NCI-H1436 (cell line): ENCODE measurements around the gene CAND1.
A peak's percentile ranks its signal among the peaks of the same experiment; 100 is the strongest.

Experiments
- DNase-seq: peaks from one replicate; lab custom pipeline; 2025; lab: John Stamatoyannopoulos, UW

Gene CAND1

GRCh38 chr12:67268896-67269632, at the start of gene CAND1:
CAND1 (plus strand) TSS chr12:67269358; CDS start chr12:67269718, 360 bp downstream.
- peak; percentile 99 for DNase-seq

DNA sequence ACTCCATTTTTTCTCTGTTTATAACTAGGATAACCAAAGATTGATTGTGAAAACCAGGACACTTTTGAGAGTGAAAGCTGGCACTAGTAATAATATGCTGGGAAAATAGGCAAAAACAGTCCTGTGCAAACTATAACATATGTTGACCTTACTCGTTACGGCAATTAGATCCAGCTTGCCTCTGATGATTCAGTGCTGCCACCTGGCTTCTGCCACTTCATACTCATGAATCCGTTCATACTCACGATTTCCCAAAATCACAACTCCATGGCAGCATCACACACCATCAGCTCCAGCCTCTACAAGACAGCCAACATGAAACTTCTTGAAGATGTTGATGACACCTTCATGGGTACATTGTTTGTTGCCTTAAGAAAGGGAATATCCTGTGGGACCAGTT, 49.1 kb upstream of the CAND1 start:
- DNase-seq, result peak; percentile 23

DNA sequence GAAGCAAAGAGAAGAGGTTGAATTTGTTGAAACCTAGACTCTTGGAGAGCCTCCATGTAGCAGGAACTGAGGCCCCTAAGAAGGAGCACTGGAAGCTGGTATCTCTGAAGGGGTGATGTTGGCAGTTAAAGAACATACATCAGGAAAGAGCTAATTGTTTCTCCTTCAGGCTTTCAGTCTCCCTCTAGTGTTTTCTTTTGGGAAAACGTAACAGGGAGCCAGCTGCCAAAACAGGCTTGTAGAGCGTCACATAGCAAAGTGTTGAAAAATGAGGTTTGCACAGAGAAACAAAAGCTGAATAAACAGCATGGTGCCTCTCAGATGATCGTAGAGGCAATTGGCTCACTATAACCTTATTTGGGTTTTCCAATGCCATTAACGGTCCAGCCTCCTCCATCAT, 46.9 kb upstream of the CAND1 start:
- peak; percentile 20 for DNase-seq

DNA sequence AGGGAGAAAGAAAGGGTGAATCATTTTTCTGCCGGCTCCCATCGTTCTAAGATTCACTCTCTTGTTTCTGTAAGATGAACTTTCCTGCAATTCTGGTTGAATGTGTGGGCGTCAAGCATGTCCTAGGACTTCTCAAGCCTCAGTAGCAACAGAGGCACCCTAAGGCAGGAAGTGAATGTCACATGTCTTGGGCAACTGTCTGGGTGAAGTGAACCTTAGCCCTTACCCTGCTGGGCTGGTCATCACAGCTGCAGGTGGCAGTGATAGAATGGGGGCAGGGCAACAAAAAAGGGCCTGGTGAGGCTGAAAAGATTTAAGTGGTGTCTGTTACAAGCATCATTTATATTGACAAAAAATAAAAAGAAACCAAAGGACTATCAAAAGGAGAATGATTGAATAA, 45.9 kb upstream of the CAND1 start:
- no peak for DNase-seq

GRCh38 chr12:67237231-67237630, 31.9 kb upstream of the CAND1 start:
- no peak for DNase-seq

GRCh38 chr12:67239061-67239460, 30.1 kb upstream of the CAND1 start:
- DNase-seq, result no peak

DNA sequence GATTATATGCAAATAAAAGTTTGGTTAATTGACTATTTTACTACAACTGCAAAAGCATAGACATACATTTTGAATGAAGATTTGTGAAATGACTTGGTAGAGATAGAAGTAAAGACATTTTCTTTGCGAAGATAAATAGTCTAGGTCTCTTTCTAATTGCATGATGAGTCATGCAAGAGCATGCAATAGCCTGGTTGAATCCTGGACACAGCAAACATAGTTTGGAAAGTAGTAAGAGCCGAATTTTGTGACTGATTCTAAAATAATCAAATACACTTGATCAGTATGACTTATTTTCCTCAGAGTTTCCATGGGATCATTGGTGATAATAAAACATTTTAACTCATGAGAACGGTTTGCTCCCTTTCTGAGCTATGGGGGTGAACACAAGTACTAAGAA, 27.7 kb upstream of the CAND1 start:
- DNase-seq, result no peak

DNA sequence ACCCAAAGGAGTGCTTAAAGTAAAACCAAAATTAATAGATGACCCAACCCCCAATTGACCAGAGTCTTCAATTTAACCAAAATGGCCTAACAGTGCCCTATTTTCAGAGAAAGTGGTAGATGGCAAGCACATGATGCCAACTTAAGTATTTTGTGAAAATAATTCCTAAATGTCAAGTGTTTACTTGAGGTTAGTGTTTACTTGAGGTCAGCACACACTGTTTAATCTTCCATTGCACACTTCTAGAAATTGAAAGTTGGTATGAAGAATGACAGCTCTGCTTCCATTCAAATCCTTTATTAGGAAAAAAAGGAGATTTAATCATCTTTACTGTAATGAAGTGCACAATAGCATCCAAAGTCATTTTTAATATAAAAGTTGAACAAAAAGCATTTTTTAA, 25.9 kb upstream of the CAND1 start:
- DNase-seq, result no peak

DNA sequence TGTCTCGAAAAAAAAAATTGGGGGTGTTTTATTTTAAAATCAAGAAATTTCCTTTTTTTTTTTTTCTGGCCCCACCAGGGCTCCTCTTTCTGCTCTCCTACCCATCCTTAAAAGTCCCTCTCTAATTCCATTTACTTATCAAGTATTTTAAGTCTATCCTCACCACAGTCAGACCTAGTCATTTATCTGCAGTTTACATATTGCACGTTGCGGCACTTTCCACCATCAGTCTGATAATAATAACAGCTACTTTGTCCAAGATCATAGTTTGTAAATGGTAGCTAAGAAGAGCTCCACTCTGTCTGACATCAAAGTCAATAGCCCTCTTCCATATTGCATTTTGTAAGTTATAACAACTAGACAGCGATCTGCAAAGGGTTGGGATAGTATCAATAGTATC, 23.6 kb upstream of the CAND1 start:
- no peak for DNase-seq

- no peak for DNase-seq
Observed at GRCh38 chr12:67251012-67251411, 18.1 kb upstream of the CAND1 start.

GRCh38 chr12:67254372-67255026, 14.7 kb upstream of the CAND1 start:
- no peak for DNase-seq

DNA sequence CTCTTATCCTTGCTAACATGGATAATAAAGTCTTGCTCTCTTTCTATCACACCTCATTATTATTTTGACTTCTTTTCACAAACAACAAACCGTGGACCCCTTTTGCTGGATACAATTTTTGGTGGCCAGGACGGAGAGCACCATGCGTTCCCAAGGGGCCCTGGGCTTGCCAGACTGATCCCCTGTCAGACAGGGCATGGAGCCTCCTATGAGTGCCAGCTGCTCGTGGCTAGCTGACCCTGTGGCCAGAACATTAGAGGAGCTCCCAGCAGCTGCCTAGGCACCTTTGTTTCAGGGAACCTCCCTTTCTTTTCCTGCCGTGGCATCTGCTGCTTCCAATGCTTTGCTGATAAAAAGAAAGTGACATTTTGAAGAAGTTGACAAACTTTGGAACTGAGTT, 12.5 kb upstream of the CAND1 start:
- no peak for DNase-seq

- no peak for DNase-seq
Observed at GRCh38 chr12:67263471-67263870, 5.7 kb upstream of the CAND1 start.

- DNase-seq, result peak; percentile 95
Observed at GRCh38 chr12:67268335-67268895, 743 bp upstream of the CAND1 start.

GRCh38 chr12:67269633-67270573, 745 bp downstream of the CAND1 start:
- DNase-seq, result peak; percentile 19

GRCh38 chr12:67270622-67271021, 1.5 kb downstream of the CAND1 start:
- DNase-seq, result no peak

- no peak for DNase-seq
Observed at GRCh38 chr12:67271976-67272375, 2.8 kb downstream of the CAND1 start.

GRCh38 chr12:67274186-67274585, 5.0 kb downstream of the CAND1 start:
- DNase-seq, result no peak

DNA sequence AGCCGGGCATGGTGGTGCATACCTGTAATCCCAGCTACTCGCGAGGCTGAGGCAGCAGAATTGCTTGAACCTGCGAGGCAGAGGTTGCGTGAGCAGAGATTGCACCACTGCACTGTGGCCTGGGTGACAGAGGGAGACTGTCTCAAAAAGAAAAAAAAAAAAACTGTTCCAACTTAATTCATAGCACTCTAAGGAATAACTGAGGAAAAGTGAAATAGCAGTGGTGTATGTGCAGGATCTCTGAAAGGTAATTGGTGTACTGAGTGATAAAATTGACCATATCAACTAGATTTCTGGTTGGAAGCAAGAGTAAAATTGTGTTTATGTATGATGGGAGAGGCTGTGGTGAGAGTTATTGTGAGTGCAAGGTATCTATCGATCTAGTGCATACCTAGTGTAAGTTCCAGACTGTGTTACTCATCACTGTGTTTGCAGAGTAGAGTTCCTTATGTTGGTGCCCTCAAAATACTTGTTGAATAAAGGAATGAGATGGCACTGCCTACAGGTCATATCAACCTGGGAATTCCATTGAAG, 6.3 kb downstream of the CAND1 start:
- no peak for DNase-seq

DNA sequence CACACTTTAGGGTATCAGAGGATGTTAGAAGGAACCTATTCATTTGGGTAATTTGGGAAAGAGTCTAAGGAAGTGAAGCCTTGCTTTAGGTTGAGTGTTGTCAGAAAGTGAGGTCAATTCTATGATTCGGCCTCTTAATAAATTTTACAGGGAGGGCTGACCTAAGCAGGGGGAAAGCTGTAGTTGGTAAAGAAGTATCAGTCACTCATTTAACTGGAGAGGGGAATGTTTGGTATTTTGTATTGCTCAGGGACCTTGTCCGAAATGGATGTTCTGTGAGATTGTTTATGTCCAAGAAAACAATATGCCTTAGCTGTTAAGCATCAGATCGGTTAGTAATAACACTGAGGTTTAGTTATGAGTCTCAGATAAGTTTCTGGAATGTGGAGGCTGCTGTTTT, 7.3 kb downstream of the CAND1 start:
- DNase-seq, result no peak

DNA sequence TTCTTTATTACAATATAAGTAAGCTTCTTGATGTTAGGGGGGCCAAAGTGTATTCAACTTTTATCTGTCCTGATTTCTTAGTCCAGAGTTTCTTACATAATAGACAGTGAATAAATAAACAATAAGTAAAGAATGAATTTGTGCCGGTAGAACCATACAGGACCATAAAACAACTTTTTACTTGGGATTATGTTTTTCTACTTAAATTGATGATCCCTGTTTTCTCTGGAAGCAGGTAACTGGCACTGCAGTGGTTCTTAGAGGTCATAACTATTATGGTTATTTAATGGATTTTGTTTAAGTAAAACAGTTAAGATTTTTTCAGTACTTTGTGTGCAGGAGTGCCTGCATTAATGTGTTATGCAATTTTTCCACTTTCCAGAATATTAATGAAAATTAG, 10.5 kb downstream of the CAND1 start:
- no peak for DNase-seq

GRCh38 chr12:67280088-67280487, 10.9 kb downstream of the CAND1 start:
- DNase-seq, result no peak
